ELR (cell line): ENCODE data around the gene PLCD3.

Source experiments
- DNase-seq: peaks from one replicate; pipeline ENCODE4 v3.0.0-alpha.2; 2015; ENCODE audit warnings: low read depth

PLCD3 gene

GRCh38 chr17:45149669-45150664 is 17.7 kb upstream of the PLCD3 start:
- peak; percentile 78 for DNase-seq

- DNase-seq, result peak; percentile 91
Observed at GRCh38 chr17:45149037-45149668, 16.8 kb upstream of the PLCD3 start.

GRCh38 chr17:45148183-45149036 is 16.1 kb upstream of the PLCD3 start, which contains the start of gene HEXIM1:
HEXIM1 (plus strand) TSS chr17:45148475; CDS start chr17:45149191, 716 bp downstream.
- DNase-seq, result peak; percentile 100

GRCh38 chr17:45147581-45148182 is 15.4 kb upstream of the PLCD3 start:
- DNase-seq, result peak; percentile 99

GRCh38 chr17:45146890-45147580 is 14.7 kb upstream of the PLCD3 start:
- peak; percentile 85 for DNase-seq

GRCh38 chr17:45146592-45146889 is 14.2 kb upstream of the PLCD3 start:
- DNase-seq, result no peak

- no peak for DNase-seq
Observed at GRCh38 chr17:45146166-45146565, 13.9 kb upstream of the PLCD3 start.

- no peak for DNase-seq
Observed at GRCh38 chr17:45145035-45145389, 12.7 kb upstream of the PLCD3 start.

GRCh38 chr17:45144199-45145034 is 12.1 kb upstream of the PLCD3 start:
- DNase-seq, result peak; percentile 53

GRCh38 chr17:45143767-45144198 is 11.5 kb upstream of the PLCD3 start:
- peak; percentile 66 for DNase-seq

GRCh38 chr17:45143094-45143670 is 10.9 kb upstream of the PLCD3 start:
- no peak for DNase-seq

- DNase-seq, result no peak
Observed at GRCh38 chr17:45139533-45139920, 7.2 kb upstream of the PLCD3 start.

GRCh38 chr17:45138911-45139532 is 6.7 kb upstream of the PLCD3 start:
- DNase-seq, result no peak

- no peak for DNase-seq
Observed at GRCh38 chr17:45137561-45138305, 5.4 kb upstream of the PLCD3 start.

GRCh38 chr17:45136846-45137560 is 4.7 kb upstream of the PLCD3 start:
- DNase-seq, result no peak

GRCh38 chr17:45135978-45136791 is 3.9 kb upstream of the PLCD3 start:
- DNase-seq, result peak; percentile 38
